LNCaP clone FGC (cell line): Measurements from ENCODE around the gene RBBP5.

Experiments used
- DNase-seq: peaks from one replicate; pipeline ENCODE4 v3.0.0-alpha.2; 2011; ENCODE audit warnings: low read depth
- H3K4me3 ChIP-seq: 2 replicates; pipeline ENCODE4 v1.5.1; 2011; ENCODE audit warnings: mild to moderate bottlenecking, low read depth, low read length, control low read depth
- TF ChIP-seq, protein P1 (sequence below): IDR thresholded peaks from 2 replicates; pipeline ENCODE4 v1.5.1; 2012; ENCODE audit warnings: mild to moderate bottlenecking; ENCODE audit not compliant: control insufficient read depth, insufficient read depth; ENCODE audit errors: extremely low read depth

Gene RBBP5

DNA sequence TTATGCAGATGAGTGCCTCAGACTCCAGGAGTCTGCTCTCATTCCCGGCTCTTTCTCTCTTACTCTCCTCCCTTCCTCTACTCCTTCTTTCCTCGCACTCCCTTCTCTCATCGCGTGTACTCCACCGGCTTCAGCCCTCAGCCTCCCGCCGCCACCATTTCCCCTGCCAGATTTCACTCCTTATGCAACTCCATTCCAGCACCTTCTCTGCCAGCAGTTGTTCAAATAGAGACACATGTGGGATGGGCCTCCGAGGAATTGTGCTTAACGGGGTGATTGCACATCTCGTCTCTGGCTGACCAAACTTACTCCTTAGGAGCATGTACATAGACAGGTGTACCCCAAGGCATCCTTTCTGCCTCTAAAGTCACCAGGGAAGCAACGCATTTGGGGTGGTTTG lies 76.6 kb downstream of the RBBP5 start:
- no peak for DNase-seq
- H3K4me3 ChIP-seq: no peak overlapping the region
- TF ChIP-seq, protein P1, sequence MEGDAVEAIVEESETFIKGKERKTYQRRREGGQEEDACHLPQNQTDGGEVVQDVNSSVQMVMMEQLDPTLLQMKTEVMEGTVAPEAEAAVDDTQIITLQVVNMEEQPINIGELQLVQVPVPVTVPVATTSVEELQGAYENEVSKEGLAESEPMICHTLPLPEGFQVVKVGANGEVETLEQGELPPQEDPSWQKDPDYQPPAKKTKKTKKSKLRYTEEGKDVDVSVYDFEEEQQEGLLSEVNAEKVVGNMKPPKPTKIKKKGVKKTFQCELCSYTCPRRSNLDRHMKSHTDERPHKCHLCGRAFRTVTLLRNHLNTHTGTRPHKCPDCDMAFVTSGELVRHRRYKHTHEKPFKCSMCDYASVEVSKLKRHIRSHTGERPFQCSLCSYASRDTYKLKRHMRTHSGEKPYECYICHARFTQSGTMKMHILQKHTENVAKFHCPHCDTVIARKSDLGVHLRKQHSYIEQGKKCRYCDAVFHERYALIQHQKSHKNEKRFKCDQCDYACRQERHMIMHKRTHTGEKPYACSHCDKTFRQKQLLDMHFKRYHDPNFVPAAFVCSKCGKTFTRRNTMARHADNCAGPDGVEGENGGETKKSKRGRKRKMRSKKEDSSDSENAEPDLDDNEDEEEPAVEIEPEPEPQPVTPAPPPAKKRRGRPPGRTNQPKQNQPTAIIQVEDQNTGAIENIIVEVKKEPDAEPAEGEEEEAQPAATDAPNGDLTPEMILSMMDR: no peak

DNA sequence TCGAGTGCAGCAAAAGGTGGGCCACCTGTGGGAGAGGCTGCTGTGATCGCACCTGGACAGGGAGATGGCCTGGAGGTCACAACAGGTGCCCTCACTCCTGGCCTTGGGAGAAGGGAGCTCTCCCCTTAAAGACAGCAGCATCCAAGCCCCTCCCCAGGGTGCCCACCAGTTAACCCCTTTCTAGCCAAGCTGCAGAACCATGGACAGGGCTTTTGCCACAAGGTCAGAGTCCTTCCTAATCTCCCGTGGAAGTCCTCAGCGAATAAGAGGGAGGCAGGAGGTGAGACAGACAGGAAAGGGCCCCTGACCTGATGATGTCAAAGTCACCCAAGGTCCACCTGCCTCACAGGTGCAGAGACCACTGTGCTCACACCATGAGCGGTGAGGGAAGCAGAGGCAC lies 77.0 kb downstream of the RBBP5 start:
- no peak for DNase-seq
- TF ChIP-seq, protein P1: no peak
- no peak overlapping the region for H3K4me3 ChIP-seq

DNA sequence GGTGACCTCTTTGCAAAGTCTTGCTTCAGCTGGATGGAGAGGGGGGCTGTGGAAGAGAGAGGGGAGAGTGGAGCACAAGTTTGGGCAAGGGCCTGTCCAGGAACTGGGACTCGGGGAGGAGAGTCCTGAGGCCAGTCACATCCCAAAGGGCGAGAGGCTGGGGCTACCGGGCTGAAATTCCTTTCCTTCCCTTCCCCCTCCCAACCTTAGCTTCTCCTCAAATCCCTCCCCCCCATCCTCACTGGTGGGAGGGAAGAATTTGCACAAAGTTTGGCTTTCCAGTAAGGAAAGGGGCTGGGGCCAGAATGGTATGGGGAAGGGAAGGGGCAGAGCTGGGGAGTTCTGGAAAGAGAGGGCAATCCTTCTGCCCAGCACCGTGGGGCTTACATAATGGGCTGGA lies 77.9 kb downstream of the RBBP5 start:
- no peak for DNase-seq
- TF ChIP-seq, protein P1: no peak
- H3K4me3 ChIP-seq: no peak overlapping the region

DNA sequence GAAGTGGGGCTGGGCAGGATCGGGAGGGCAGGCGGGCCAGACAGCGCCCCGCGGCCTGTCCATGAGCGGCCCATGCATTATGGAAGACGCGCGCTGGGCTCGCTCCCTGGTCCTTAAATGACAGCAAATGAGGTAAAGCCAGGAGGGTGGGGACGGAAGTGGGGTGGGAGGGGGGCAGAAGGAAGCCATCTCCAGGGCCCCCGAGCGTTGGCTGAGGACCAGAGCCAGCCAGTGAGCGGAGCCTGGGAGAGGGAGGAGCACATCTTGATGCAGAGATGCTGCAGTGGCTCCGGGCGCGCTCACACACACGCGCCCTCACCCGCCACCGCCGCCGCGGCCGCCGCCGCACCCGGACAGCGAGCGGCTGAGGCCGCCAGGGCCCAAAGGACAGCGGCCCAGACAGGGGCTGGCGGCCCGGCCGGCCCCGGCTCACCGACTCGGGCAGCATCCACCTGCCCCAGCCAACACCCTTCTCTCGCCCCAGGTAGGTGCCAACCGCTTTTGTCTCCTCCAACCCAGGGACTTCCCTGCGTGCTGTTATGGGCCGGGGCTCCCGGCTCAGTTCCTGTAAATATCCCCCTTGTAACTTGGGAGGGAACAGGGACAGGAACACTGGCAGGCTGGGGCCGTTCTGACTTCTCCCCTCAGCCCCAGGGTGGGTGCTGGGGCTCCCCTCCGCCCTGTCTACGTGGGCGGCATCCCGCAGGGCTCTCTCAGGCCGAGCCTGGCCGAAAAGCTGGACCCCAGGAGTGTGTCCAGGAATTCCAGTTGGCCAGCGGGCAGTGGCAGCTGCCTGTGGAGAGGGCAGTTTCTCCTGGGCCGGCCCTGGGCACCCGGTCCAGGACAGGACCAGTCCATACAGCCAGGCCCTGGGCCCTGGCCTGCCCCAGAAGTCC lies 78.6 kb downstream of the RBBP5 start, which contains the start of gene CNTN2:
TSS of gene CNTN2 (plus strand) at position 302 of the 896 bp plus-strand sequence. CDS start 9,974 bp downstream, outside the sequence.
- TF ChIP-seq, protein P1: no peak
- DNase-seq: no peak

DNA sequence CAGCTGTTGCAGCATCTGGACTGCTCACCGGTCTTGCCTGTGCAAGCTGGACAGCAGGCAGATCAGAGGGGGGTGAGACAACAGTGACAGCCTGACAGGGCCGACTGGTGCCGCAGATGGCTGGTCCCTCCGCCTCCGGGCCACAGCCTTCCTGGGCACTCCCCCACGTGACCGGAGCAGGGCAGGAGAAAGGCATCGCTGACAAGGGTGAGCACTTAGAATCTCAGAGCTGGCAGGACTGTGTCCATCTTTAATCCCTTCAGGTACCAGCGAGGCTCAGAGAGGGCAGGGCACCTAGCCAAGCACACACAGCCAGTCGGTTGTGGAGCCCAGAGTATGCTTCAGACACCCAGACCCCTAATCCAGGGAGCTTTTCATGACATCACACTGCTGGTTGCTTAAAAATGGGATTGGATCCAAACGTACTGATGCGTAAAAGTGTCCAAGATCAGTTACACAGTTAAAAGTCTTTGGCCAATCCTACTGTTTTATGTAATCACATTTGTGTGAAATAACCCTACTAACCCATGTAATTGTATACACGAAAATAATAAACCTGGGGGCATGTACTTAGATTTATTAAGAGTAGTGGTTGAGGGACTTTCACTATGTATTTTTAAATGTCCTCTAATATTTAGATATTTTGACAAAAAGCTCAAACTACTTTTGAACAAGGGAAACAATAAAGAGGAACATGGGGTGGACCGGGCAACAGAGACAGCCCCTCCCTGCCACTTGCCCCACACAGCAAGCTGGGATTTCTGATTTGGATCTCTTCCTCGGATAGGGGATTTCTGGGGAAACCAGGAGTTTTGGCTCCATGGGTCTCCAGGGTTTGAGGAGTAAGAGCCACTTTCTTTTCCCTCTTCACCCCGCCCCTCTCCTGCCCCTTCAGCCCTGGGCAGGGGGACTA lies 79.5 kb downstream of the RBBP5 start:
- DNase-seq: no peak
- TF ChIP-seq, protein P1: no peak
- no peak overlapping the region for H3K4me3 ChIP-seq

More for the DNA sequence above, 78.6 kb downstream of the RBBP5 start, which contains the start of gene CNTN2:
- H3K4me3 ChIP-seq: no peak within 1 kb of the TSS

DNA sequence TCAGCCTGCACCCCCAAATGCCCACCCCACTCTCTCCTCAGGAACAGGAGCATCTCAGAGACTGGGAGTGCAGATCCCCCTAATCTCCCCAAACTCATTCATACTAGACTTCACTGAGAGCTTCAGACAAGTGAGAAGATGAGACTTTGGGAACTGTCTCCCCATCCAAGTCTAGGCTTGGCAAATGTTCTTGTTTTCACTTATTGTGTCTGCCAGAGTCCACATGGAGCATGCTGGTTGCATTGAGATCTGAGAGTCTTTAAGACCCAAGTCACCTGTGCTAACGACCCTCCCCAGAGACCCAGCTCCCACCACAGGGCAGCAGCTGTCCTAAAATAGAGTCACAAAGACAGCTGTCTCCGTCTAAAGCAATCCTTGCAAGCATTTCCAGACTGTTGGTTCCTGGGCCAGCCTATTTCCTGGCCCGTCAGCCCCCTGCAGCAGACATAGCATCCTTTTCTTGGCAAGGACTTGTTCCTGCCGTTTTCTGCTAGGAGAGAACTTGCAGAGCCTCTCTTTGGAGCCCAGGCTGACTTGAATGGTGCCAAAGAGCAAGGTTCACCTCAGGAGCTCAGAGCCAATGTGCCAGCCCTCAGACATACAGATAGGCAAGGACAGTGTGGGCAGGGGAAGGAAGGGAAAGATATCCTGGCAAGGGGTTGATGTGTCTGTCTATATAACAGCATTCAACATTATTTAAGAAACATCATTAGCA lies 80.6 kb downstream of the RBBP5 start:
- H3K4me3 ChIP-seq: no peak overlapping the region
- DNase-seq: no peak
- TF ChIP-seq, protein P1: no peak
